Activated T-helper 1 cell treated with Interleukin-2 at 50 U/mL for 16 hours (primary cell): Measurements from ENCODE around the gene GPT2.
"Not testable (repeated sequence)": the region's sequence is repeated elsewhere in the genome, so short reads cannot be mapped to it uniquely, and the experiment has no call there.

ENCODE experiments used
- DNase-seq: peaks from one replicate; pipeline ENCODE4 v3.0.0-alpha.2; 2020; ENCODE audit warnings: low read depth

GPT2 gene

GRCh38 chr16:46923513-46924295 is 39.5 kb downstream of the GPT2 start:
- DNase-seq: no peak

GRCh38 chr16:46924402-46924801 is 40.2 kb downstream of the GPT2 start:
- no peak for DNase-seq

- no peak for DNase-seq
Measured at GRCh38 chr16:46926470-46927225, 42.5 kb downstream of the GPT2 start.

GRCh38 chr16:46927273-46927672 is 43.1 kb downstream of the GPT2 start:
- no peak for DNase-seq

GRCh38 chr16:46928811-46929210 is 44.6 kb downstream of the GPT2 start:
- no peak for DNase-seq

- peak; percentile 43 for DNase-seq
Measured at GRCh38 chr16:46929378-46930332, 45.5 kb downstream of the GPT2 start.

GRCh38 chr16:46930861-46931260 is 46.7 kb downstream of the GPT2 start:
- no peak for DNase-seq

- DNase-seq: no peak
Measured at GRCh38 chr16:46932802-46933201, 48.6 kb downstream of the GPT2 start.

- DNase-seq: no peak
Measured at GRCh38 chr16:46937536-46937935, 53.4 kb downstream of the GPT2 start.

- not testable (repeated sequence) for DNase-seq
Measured at GRCh38 chr16:46944713-46945112, 60.6 kb downstream of the GPT2 start.

- no peak for DNase-seq
Measured at GRCh38 chr16:46947900-46948547, 63.9 kb downstream of the GPT2 start.

- no peak for DNase-seq
Measured at GRCh38 chr16:46948548-46949166, 64.5 kb downstream of the GPT2 start.

GRCh38 chr16:46949241-46949892 is 65.2 kb downstream of the GPT2 start:
- no peak for DNase-seq

GRCh38 chr16:46950009-46950408 is 65.8 kb downstream of the GPT2 start:
- no peak for DNase-seq

GRCh38 chr16:46954562-46954961 is 70.4 kb downstream of the GPT2 start:
- no peak for DNase-seq

- DNase-seq: no peak
Measured at GRCh38 chr16:46961373-46962353, 77.5 kb downstream of the GPT2 start.

GRCh38 chr16:46962629-46963028 is 78.5 kb downstream of the GPT2 start:
- DNase-seq: no peak

- DNase-seq: no peak
Measured at GRCh38 chr16:46968063-46968435, 83.9 kb downstream of the GPT2 start.

- no peak for DNase-seq
Measured at GRCh38 chr16:46970089-46970488, 85.9 kb downstream of the GPT2 start.

GRCh38 chr16:46971271-46971670 is 87.1 kb downstream of the GPT2 start:
- no peak for DNase-seq
